Prostate gland (tissue), 2 donors: ENCODE data around the gene DNAJC1.

ENCODE experiments used
- CTCF ChIP-seq, 4 experiments: fragments of 200-600 bp in 2 of 4; fragments of 450-650 bp in 2 of 4; sonication (generic) in 2 of 4; IDR thresholded peaks; 1 replicate in 3 of 4; 2 replicates in 1 of 4; pipeline ENCODE4 v1.5.1; 2016 to 2019; ENCODE audit warnings: antibody characterized with exemption in 4 of 4, mild to moderate bottlenecking in 2 of 4, moderate library complexity in 2 of 4
- POLR2A ChIP-seq: fragments of 450-650 bp; IDR thresholded peaks from one replicate; pipeline ENCODE4 v1.6.1; 2016; ENCODE audit warnings: antibody characterized with exemption, mild to moderate bottlenecking
- POLR2AphosphoS5 ChIP-seq: sonication (generic); formaldehyde crosslinking; IDR thresholded peaks from one replicate; pipeline ENCODE4 v1.6.1; 2017; ENCODE audit warnings: antibody characterized with exemption

GRCh38 chr10:22034333-22034732, 30.8 kb upstream of the DNAJC1 start:
- no peak for TF ChIP-seq CTCF (IDR thresholded peaks at IDR 0.05)
- no peak for TF ChIP-seq POLR2A
- TF ChIP-seq POLR2AphosphoS5: no peak
